ENCODE measurements around the gene UNC5C.

UNC5C gene

GRCh38 chr4:95516528-95517017 lies 32.2 kb downstream of the UNC5C start:
- TF ChIP-seq CTCF (IDR thresholded peaks at IDR 0.05; ENCODE audit: low read depth, low read length, missing control alignments): no peak
- H3K4me3 ChIP-seq (replicated peaks; ENCODE audit: low read depth, low read length): no peak overlapping the region
- DNase-seq (ENCODE audit: extremely low read depth, low read depth): peak; percentile 0

GRCh38 chr4:95515589-95515988 lies 33.2 kb downstream of the UNC5C start:
- no peak for TF ChIP-seq CTCF (IDR thresholded peaks at IDR 0.05; ENCODE audit: low read depth, low read length, missing control alignments)
- DNase-seq (ENCODE audit: extremely low read depth, low read depth): no peak
- H3K4me3 ChIP-seq (replicated peaks; ENCODE audit: low read depth, low read length): no peak overlapping the region

GRCh38 chr4:95513022-95513421 lies 35.8 kb downstream of the UNC5C start:
- no peak for TF ChIP-seq CTCF (IDR thresholded peaks at IDR 0.05; ENCODE audit: low read depth, low read length, missing control alignments)
- no peak overlapping the region for H3K4me3 ChIP-seq (replicated peaks; ENCODE audit: low read depth, low read length)
- no peak for DNase-seq (ENCODE audit: extremely low read depth, low read depth)

GRCh38 chr4:95511477-95511876 lies 37.3 kb downstream of the UNC5C start:
- DNase-seq (ENCODE audit: extremely low read depth, low read depth): no peak
- H3K4me3 ChIP-seq (replicated peaks; ENCODE audit: low read depth, low read length): no peak overlapping the region
- TF ChIP-seq CTCF (IDR thresholded peaks at IDR 0.05; ENCODE audit: low read depth, low read length, missing control alignments): no peak

GRCh38 chr4:95510877-95511276 lies 37.9 kb downstream of the UNC5C start:
- no peak for TF ChIP-seq CTCF (IDR thresholded peaks at IDR 0.05; ENCODE audit: low read depth, low read length, missing control alignments)
- H3K4me3 ChIP-seq (replicated peaks; ENCODE audit: low read depth, low read length): no peak overlapping the region

GRCh38 chr4:95510145-95510544 lies 38.6 kb downstream of the UNC5C start:
- DNase-seq (ENCODE audit: extremely low read depth, low read depth): no peak
- no peak overlapping the region for H3K4me3 ChIP-seq (replicated peaks; ENCODE audit: low read depth, low read length)
- TF ChIP-seq CTCF (IDR thresholded peaks at IDR 0.05; ENCODE audit: low read depth, low read length, missing control alignments): peak; percentile 38

More at GRCh38 chr4:95510877-95511276, 37.9 kb downstream of the UNC5C start:
- DNase-seq (ENCODE audit: extremely low read depth, low read depth): no peak

- DNase-seq (ENCODE audit: extremely low read depth, low read depth): no peak
- no peak overlapping the region for H3K4me3 ChIP-seq (replicated peaks; ENCODE audit: low read depth, low read length)
- TF ChIP-seq CTCF (IDR thresholded peaks at IDR 0.05; ENCODE audit: low read depth, low read length, missing control alignments): no peak
Observed at GRCh38 chr4:95508421-95508820, 40.4 kb downstream of the UNC5C start.
